A673 (cell line): ENCODE measurements around the gene SYT14. TPM values are rescaled to one million over a fixed set of nuclear protein-coding genes. Genes with fewer than 3 reads are reported as not detected.

Experiments used
- BruUV-seq: library from RNA; stranded (reverse); fragments of 400-500 nt; replicated peaks from 2 replicates; lab custom pipeline; 2021; lab: Mats Ljungman, UMichigan
- CTCF ChIA-PET: fragments of 300-600 bp; sonication (Branson Sonifier 250); formaldehyde crosslinking; loops from one replicate; lab custom pipeline; 2022; ENCODE audit warnings: antibody characterized with exemption; lab: Charles Lee
- POLR2A ChIA-PET: fragments of 300-600 bp; sonication (Branson Sonifier 250); formaldehyde crosslinking; loops from one replicate; lab custom pipeline; 2022; ENCODE audit warnings: antibody characterized with exemption; ENCODE audit not compliant: low non-redundant PET; lab: Charles Lee
- DNase-seq: peaks from one replicate; pipeline ENCODE4 v3.0.0-alpha.2; 2015; ENCODE audit warnings: low spot score
- H3K27ac ChIP-seq: fragments of 200-600 bp; sonication (generic); 2 replicates; pipeline ENCODE4 v1.5.1; 2016; ENCODE audit warnings: mixed run types, low read depth, mild to moderate bottlenecking, mixed read lengths, antibody characterized with exemption, low read length; ENCODE audit not compliant: poor library complexity, severe bottlenecking
- H3K27me3 ChIP-seq: fragments of 200-600 bp; sonication (generic); replicated peaks from 2 replicates; pipeline ENCODE4 v1.6.1; 2017; ENCODE audit warnings: mixed run types, low read depth, mild to moderate bottlenecking, mixed read lengths, antibody characterized with exemption, low read length; ENCODE audit not compliant: insufficient read depth, poor library complexity
- H3K36me3 ChIP-seq: fragments of 200-600 bp; sonication (generic); 2 replicates; pipeline ENCODE4 v1.6.1; 2016; ENCODE audit warnings: mixed run types, mild to moderate bottlenecking, mixed read lengths, antibody characterized with exemption, low read length; ENCODE audit not compliant: insufficient read depth, poor library complexity, severe bottlenecking
- H3K4me1 ChIP-seq: fragments of 200-600 bp; sonication (generic); 2 replicates; pipeline ENCODE4 v1.6.1; 2017; ENCODE audit warnings: mixed run types, mild to moderate bottlenecking, mixed read lengths, antibody characterized with exemption, low read length; ENCODE audit not compliant: insufficient read depth, poor library complexity, severe bottlenecking
- H3K4me3 ChIP-seq: fragments of 200-600 bp; sonication (generic); 2 replicates; pipeline ENCODE4 v1.5.1; 2016; ENCODE audit warnings: low read depth, mixed run types, mild to moderate bottlenecking, mixed read lengths, low read length; ENCODE audit not compliant: poor library complexity, severe bottlenecking
- H3K9me3 ChIP-seq: fragments of 200-600 bp; sonication (generic); 2 replicates; pipeline ENCODE4 v1.6.1; 2016; ENCODE audit warnings: mixed run types, low read depth, mild to moderate bottlenecking, mixed read lengths, antibody characterized with exemption, low read length; ENCODE audit not compliant: poor library complexity, severe bottlenecking
- CTCF ChIP-seq: fragments of 300-800, 200-600 bp; sonication (generic); conservative IDR thresholded peaks from 2 replicates; pipeline ENCODE4 v1.5.1; 2017; ENCODE audit warnings: low read depth, mild to moderate bottlenecking, antibody characterized with exemption, low read length, moderate library complexity, mixed read lengths
- EZH2 ChIP-seq: fragments of 200-600 bp; sonication (generic); IDR thresholded peaks from 2 replicates; pipeline ENCODE4 v1.6.1; 2017; ENCODE audit warnings: borderline replicate concordance, low read depth, mild to moderate bottlenecking, mixed read lengths, antibody characterized with exemption, low read length; ENCODE audit not compliant: poor library complexity, severe bottlenecking
- intact Hi-C: fragments of 100-400 bp; cut with micrococcal nuclease; formaldehyde crosslinking; loops from one replicate; pipeline ENCODE4 v1.10.0; 2022; ENCODE audit not compliant: unreplicated experiment
- total RNA-seq: library from RNA; stranded (reverse); gene quantifications from 2 replicates; pipeline ENCODE4 v1.2.3, GENCODE V29; 2021

Gene SYT14
- total RNA-seq, 1 experiment from 2014 or later = 22.4 TPM

- Histone ChIP-seq H3K36me3 (no peaks in the 10 kb centered on the region), H3K9me3 (no peaks in the 10 kb centered on the region), H3K27me3 (no peaks in the 10 kb centered on the region), H3K27ac (no peak overlapping the region), H3K4me1 (peaks cover 19% of the 10 kb centered on the region), H3K4me3 (no peak overlapping the region)
- no peak for DNase-seq
- intact Hi-C loops = no loop called here
- no TSS peak for BruUV-seq
- TF ChIP-seq EZH2 (no peak), CTCF (no peak)
- ChIA-PET POLR2A (no interaction called here), CTCF (no interaction called here)
These were observed 47.2 kb upstream of the SYT14 start for GRCh38 chr1:209890641-209891330.

- ChIA-PET CTCF (no interaction called here), POLR2A (no interaction called here)
- no peak overlapping the region for H3K27ac ChIP-seq
- H3K36me3 ChIP-seq = no peaks in the 10 kb centered on the region
- H3K9me3 ChIP-seq = no peaks in the 10 kb centered on the region
- TF ChIP-seq CTCF = no peak
- no peak for TF ChIP-seq EZH2
- intact Hi-C loops = no loop called here
- H3K27me3 ChIP-seq = no peaks in the 10 kb centered on the region
- no TSS peak for BruUV-seq
- H3K4me3 ChIP-seq = no peak overlapping the region
- peaks cover 12% of the 10 kb centered on the region for H3K4me1 ChIP-seq
- DNase-seq = no peak
These were observed 44.3 kb upstream of the SYT14 start for GRCh38 chr1:209893751-209894150.

- Histone ChIP-seq H3K9me3 (no peaks in the 10 kb centered on the region), H3K27ac (no peak overlapping the region), H3K4me1 (peaks cover 5% of the 10 kb centered on the region), H3K36me3 (no peaks in the 10 kb centered on the region), H3K27me3 (no peaks in the 10 kb centered on the region), H3K4me3 (no peak overlapping the region)
- TF ChIP-seq CTCF (no peak), EZH2 (no peak)
- DNase-seq = no peak
- CTCF ChIA-PET = no interaction called here
- BruUV-seq = no TSS peak
- POLR2A ChIA-PET = no interaction called here
- intact Hi-C loops = no loop called here
These were observed 42.3 kb upstream of the SYT14 start for GRCh38 chr1:209895709-209896108.
